ENCODE results near the gene RHEB. TPM values are rescaled to one million over a fixed set of nuclear protein-coding genes. Genes with fewer than 3 reads are reported as not detected.
A peak's percentile ranks its signal among the peaks of the same experiment; 100 is the strongest.

The RHEB gene
- total and polyA plus RNA-seq, 4 experiments from 2014 or later: 40.8 to 83.2 (median 64.1) TPM

DNA sequence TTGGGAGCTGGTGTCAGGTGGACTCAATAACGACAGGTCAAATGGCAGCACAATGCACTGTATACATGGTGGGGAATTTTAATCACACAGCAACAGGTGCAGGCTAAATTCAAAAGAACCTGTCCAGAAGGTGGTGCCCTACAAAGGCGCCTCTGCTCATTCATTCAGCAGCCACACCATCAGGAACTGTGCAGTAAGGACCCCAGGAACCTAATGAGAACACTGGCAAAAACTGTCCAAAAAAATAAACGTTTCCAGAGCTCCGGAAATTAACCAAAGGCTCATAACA, 57.8 kb downstream of the RHEB start:
- Histone ChIP-seq H3K4me1 (ENCODE audit: insufficient read depth, low read length) (no peaks in the 10 kb centered on the region), H3K9me3 (ENCODE audit: control insufficient read depth in 1 of 2, low read length in 2 of 2) (peaks cover 0 to 18% of the 10 kb centered on the region in 2 donors), H3K27ac (ENCODE audit: low read depth, low read length) (no peak overlapping the region), H3K27me3 (ENCODE audit: insufficient read depth, low read length) (no peaks in the 10 kb centered on the region), H3K36me3 (ENCODE audit: insufficient read depth, low read length) (no peaks in the 10 kb centered on the region), H3K4me3 (ENCODE audit: low read length in 2 of 2) (no peak overlapping the region)
- CTCF ChIA-PET (ENCODE audit: partially characterized antibody): interaction anchor here (1.3 to 1.9 kb wide), 2 partner anchors 11 to 13 kb away, joined by 3 to 7 read pairs; no protein-coding TSS in a partner anchor
- Mint-ChIP-seq H3K4me3 (no peak overlapping the region), H3K4me1 (peaks cover 0 to 5% (median 1%) of the 10 kb centered on the region in 4 donors), H3K9me3 (peaks cover 6 to 45% (median 20%) of the 10 kb centered on the region in 8 donors), H3K27ac (no peak overlapping the region), H3K27me3 (peaks cover 0 to 2% of the 10 kb centered on the region in 2 donors), H3K36me3 (peaks cover 36 to 39% of the 10 kb centered on the region in 2 donors)
- DNase-seq: no peak
- intact Hi-C loops (cut with micrococcal nuclease): no loop called here
- POLR2A ChIA-PET (ENCODE audit: partially characterized antibody): no interaction called here

DNA sequence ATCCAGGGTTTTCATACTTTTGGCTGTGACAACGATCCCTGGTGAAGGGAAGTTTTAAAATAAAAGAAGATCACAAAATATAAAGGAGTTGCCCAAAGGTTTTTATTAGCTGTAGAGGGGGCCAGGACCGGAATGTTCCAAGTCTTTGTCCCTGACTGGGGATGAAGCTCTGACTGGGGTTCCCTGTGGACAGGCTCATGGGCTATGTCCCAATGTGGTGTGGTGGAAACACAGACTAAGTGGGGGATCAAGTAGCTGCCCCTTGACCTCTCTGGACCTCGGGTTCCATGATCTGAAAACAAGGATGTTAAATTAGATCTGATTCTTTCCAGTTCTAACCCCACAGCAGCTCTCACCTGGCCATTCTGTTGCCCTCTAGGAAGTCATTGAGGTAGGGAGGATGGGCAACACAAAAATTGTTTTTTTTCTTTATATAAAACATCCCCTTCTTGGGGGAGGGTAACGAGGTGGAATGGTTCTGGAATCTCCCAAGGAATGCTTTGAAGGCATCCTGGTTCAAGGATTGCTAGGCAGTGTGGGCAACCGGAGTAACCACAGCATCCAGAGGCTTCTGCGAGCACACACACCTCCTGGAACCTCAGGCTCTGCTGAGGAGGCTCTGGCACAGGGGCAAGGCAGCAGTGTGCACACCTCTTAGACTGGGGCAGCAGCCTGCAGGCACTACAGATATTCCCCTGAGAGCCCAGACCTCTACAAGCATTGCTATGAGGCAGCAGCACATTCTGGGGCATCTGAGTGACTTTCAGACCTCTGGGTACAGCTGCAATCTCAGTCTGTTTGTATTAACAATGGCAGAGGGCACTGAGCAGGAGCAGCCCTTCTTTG, 58.4 kb downstream of the RHEB start:
- ChIA-PET POLR2A (ENCODE audit: partially characterized antibody) (interaction anchor here (0.8 kb wide), 1 partner anchor 52 kb away, joined by 3 read pairs; the partner anchor contains the start of gene WDR86), CTCF (ENCODE audit: partially characterized antibody) (interaction anchor here (1.0 to 1.9 kb wide), 3 partner anchors 12 to 54 kb away, joined by 3 to 7 read pairs (median 5); no protein-coding TSS in a partner anchor)
- Mint-ChIP-seq H3K4me1 (peaks cover 0 to 5% (median 1%) of the 10 kb centered on the region in 4 donors), H3K36me3 (peaks cover 33 to 38% of the 10 kb centered on the region in 2 donors), H3K9me3 (peaks cover 6 to 45% (median 20%) of the 10 kb centered on the region in 8 donors), H3K27me3 (peaks cover 0 to 2% of the 10 kb centered on the region in 2 donors), H3K27ac (no peak overlapping the region), H3K4me3 (no peak overlapping the region)
- Histone ChIP-seq H3K27me3 (ENCODE audit: insufficient read depth, low read length) (no peaks in the 10 kb centered on the region), H3K36me3 (ENCODE audit: insufficient read depth, low read length) (no peaks in the 10 kb centered on the region), H3K4me1 (ENCODE audit: insufficient read depth, low read length) (no peaks in the 10 kb centered on the region), H3K4me3 (ENCODE audit: low read length in 2 of 2) (no peak overlapping the region), H3K9me3 (ENCODE audit: control insufficient read depth in 1 of 2, low read length in 2 of 2) (peaks cover 0 to 18% of the 10 kb centered on the region in 2 donors), H3K27ac (ENCODE audit: low read depth, low read length) (no peak overlapping the region)
- intact Hi-C loops (cut with micrococcal nuclease): no loop called here
- no peak for DNase-seq

DNA sequence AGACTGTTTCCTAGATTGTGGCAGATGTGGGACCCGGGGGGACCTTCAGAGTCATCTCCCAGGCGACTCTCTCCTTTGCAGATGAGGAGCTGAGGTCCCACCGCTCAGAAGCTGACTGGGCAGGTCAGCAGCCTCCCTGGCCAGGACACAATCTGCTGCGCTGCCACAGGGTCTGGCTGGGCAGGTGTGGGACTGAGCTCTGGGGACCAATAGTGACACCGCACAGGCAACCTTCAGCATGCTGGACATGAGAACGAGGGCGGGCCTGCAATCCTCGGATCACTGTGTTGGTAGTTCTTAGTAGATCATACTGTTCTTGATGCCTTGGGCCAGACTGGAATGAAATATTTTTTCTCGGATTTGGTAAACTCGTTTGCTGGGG, 59.2 kb downstream of the RHEB start:
- DNase-seq: no peak
- H3K9me3 ChIP-seq (ENCODE audit: control insufficient read depth in 1 of 2, low read length in 2 of 2): peaks cover 0 to 18% of the 10 kb centered on the region in 2 donors
- CTCF ChIA-PET (ENCODE audit: partially characterized antibody): interaction anchor here (0.5 to 1.9 kb wide), 4 partner anchors 11 to 174 kb away, joined by 3 to 7 read pairs (median 4); no protein-coding TSS in a partner anchor
- Mint-ChIP-seq H3K27ac (peak overlapping the region in 1 of 7 donors; percentile 73), H3K36me3 (peaks cover 25 to 29% of the 10 kb centered on the region in 2 donors), H3K9me3 (peaks cover 6 to 45% (median 20%) of the 10 kb centered on the region in 8 donors), H3K4me1 (peaks cover 0 to 5% (median 4%) of the 10 kb centered on the region in 4 donors), H3K27me3 (peaks cover 0 to 2% of the 10 kb centered on the region in 2 donors), H3K4me3 (no peak overlapping the region)
- no peak overlapping the region for H3K4me3 ChIP-seq (ENCODE audit: low read length in 2 of 2)
- no peaks in the 10 kb centered on the region for H3K4me1 ChIP-seq (ENCODE audit: insufficient read depth, low read length)
- no peak overlapping the region for H3K27ac ChIP-seq (ENCODE audit: low read depth, low read length)
- H3K36me3 ChIP-seq (ENCODE audit: insufficient read depth, low read length): no peaks in the 10 kb centered on the region
- intact Hi-C loops (cut with micrococcal nuclease): no loop called here
- POLR2A ChIA-PET (ENCODE audit: partially characterized antibody): no interaction called here
- no peaks in the 10 kb centered on the region for H3K27me3 ChIP-seq (ENCODE audit: insufficient read depth, low read length)

DNA sequence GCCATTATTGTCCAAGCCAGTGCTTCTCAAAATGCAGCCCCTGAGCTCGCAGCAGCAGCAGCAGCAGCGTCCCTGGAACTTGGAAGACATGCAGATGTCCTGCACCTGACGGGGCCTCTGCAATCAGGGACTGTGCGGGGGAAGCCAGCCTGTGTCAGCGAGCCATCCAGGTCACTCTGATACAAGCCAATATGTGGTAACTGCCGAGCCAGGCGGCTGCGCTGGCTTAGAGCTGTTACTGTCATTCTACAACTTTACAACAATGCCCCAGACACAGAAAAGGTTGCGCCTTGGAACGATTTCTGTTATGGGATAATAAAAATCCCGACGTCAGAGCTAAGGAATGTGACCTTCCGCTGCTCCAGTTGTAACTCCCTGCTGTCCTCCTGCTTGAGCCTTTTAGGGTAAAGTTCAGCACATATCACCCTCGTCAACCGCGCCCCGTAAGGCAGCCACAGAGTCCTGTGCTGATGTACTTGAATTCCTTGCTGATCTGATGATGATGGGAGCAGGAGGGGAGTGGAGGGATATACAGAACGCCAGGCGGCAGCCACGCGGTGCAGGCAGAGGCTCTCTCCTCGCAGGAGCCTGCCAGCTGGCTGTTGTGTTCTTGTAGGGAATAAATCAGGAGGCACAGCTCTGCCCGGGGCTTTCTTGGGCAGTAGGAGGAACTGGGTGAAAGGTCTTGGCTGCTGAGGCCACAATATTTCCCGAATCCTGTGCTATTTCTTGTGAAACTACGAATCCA, 59.8 kb downstream of the RHEB start:
- CTCF ChIA-PET (ENCODE audit: partially characterized antibody): interaction anchor here (1.6 kb wide), 1 partner anchor 55 kb away, joined by 5 read pairs; no protein-coding TSS in a partner anchor
- Mint-ChIP-seq H3K4me3 (no peak overlapping the region), H3K27ac (no peak overlapping the region), H3K36me3 (peaks cover 19 to 24% of the 10 kb centered on the region in 2 donors), H3K9me3 (peaks cover 6 to 41% (median 20%) of the 10 kb centered on the region in 8 donors), H3K4me1 (peaks cover 0 to 5% (median 5%) of the 10 kb centered on the region in 4 donors), H3K27me3 (peaks cover 0 to 2% of the 10 kb centered on the region in 2 donors)
- H3K9me3 ChIP-seq (ENCODE audit: control insufficient read depth in 1 of 2, low read length in 2 of 2): peaks cover 0 to 18% of the 10 kb centered on the region in 2 donors
- POLR2A ChIA-PET (ENCODE audit: partially characterized antibody): no interaction called here
- intact Hi-C loops (cut with micrococcal nuclease): no loop called here
- no peak overlapping the region for H3K27ac ChIP-seq (ENCODE audit: low read depth, low read length)
- H3K4me3 ChIP-seq (ENCODE audit: low read length in 2 of 2): no peak overlapping the region
- H3K27me3 ChIP-seq (ENCODE audit: insufficient read depth, low read length): no peaks in the 10 kb centered on the region
- no peaks in the 10 kb centered on the region for H3K36me3 ChIP-seq (ENCODE audit: insufficient read depth, low read length)
- no peak for DNase-seq
- no peaks in the 10 kb centered on the region for H3K4me1 ChIP-seq (ENCODE audit: insufficient read depth, low read length)

DNA sequence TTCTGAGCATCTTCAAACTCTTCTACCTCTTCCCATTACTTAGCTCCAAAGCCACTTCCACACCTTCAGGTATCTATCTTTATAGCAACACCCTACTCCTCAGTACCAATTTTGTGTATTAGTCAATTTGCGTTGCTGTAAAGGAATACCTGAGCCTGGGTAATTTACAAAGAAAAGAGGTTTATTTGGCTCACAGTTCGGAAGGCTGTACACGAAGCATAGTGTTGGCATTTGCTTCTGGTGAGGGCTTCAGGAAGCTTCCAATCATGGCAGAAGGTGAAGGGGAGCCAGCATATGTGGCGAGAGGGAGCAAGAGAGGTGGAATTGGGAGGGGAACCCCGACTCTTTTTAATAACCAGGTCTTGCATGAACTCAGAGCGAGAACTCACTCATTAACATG, 62.2 kb downstream of the RHEB start:
- H3K4me1 Mint-ChIP-seq: peaks cover 0 to 5% (median 5%) of the 10 kb centered on the region in 4 donors
- peaks cover 0 to 2% of the 10 kb centered on the region in 2 donors for H3K27me3 Mint-ChIP-seq
- Histone ChIP-seq H3K27ac (ENCODE audit: low read depth, low read length) (no peak overlapping the region), H3K36me3 (ENCODE audit: insufficient read depth, low read length) (no peaks in the 10 kb centered on the region), H3K4me3 (ENCODE audit: low read length in 2 of 2) (no peak overlapping the region), H3K9me3 (ENCODE audit: control insufficient read depth in 1 of 2, low read length in 2 of 2) (peaks cover 0 to 10% of the 10 kb centered on the region in 2 donors), H3K27me3 (ENCODE audit: insufficient read depth, low read length) (no peaks in the 10 kb centered on the region), H3K4me1 (ENCODE audit: insufficient read depth, low read length) (no peaks in the 10 kb centered on the region)
- ChIA-PET CTCF (ENCODE audit: partially characterized antibody) (interaction anchor here (1.0 to 1.3 kb wide), 3 partner anchors 8 to 143 kb away, joined by 3 to 4 read pairs (median 3); no protein-coding TSS in a partner anchor), POLR2A (ENCODE audit: partially characterized antibody) (no interaction called here)
- peaks cover 0 to 21% (median 7%) of the 10 kb centered on the region in 8 donors for H3K9me3 Mint-ChIP-seq
- intact Hi-C loops (cut with micrococcal nuclease): no loop called here
- DNase-seq: no peak
- H3K36me3 Mint-ChIP-seq: peaks cover under 1 to 1% of the 10 kb centered on the region in 2 donors
- H3K4me3 Mint-ChIP-seq: no peak overlapping the region
- no peak overlapping the region for H3K27ac Mint-ChIP-seq

DNA sequence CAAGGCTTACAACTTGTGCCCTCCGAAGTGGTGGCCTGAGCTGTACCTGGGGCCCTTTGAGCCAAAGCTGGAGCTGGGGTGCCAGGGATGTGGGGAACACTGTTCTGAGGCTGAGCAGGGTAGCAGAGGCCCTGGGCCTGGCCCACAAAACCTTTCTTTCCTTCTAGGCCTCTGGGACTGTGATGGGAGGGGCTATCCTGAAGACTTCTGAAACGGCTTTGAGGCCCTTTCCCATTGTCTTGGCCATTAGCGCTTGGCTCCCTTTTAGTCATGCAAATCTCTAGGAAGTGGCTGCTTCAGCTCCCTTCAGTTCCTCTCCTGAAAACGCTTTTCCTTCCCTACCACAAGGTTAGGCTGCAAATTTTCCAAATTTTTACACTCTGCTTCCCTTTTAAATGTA, 62.9 kb downstream of the RHEB start:
- intact Hi-C loops (cut with micrococcal nuclease): no loop called here
- Mint-ChIP-seq H3K27ac (no peak overlapping the region), H3K4me1 (peaks cover 0 to 5% (median 5%) of the 10 kb centered on the region in 4 donors), H3K27me3 (peaks cover 0 to 2% of the 10 kb centered on the region in 2 donors), H3K9me3 (peaks cover 0 to 13% (median 1%) of the 10 kb centered on the region in 8 donors), H3K4me3 (no peak overlapping the region), H3K36me3 (no peaks in the 10 kb centered on the region)
- Histone ChIP-seq H3K27me3 (ENCODE audit: insufficient read depth, low read length) (no peaks in the 10 kb centered on the region), H3K4me3 (ENCODE audit: low read length in 2 of 2) (no peak overlapping the region), H3K9me3 (ENCODE audit: control insufficient read depth in 1 of 2, low read length in 2 of 2) (peaks cover 0 to 2% of the 10 kb centered on the region in 2 donors), H3K36me3 (ENCODE audit: insufficient read depth, low read length) (no peaks in the 10 kb centered on the region), H3K27ac (ENCODE audit: low read depth, low read length) (no peak overlapping the region), H3K4me1 (ENCODE audit: insufficient read depth, low read length) (no peaks in the 10 kb centered on the region)
- POLR2A ChIA-PET (ENCODE audit: partially characterized antibody): interaction anchor here (1.4 kb wide), 1 partner anchor 76 kb away, joined by 3 read pairs; no protein-coding TSS in a partner anchor
- DNase-seq: no peak
- CTCF ChIA-PET (ENCODE audit: partially characterized antibody): interaction anchor here (1.0 to 1.3 kb wide), 2 partner anchors 9 to 142 kb away, joined by 3 to 4 read pairs; no protein-coding TSS in a partner anchor

Data from CD4-positive, alpha-beta memory T cell (primary cell).